PC-9 (cell line): ENCODE data around the gene FXYD4.

Source experiments
- CTCF ChIP-seq: fragments of 200-600 bp; sonication (generic); conservative IDR thresholded peaks from 2 replicates; pipeline ENCODE4 v1.6.1; 2017; ENCODE audit warnings: mixed run types, antibody characterized with exemption, mild to moderate bottlenecking, moderate library complexity
- EZH2 ChIP-seq: fragments of 200-600 bp; sonication (generic); IDR thresholded peaks from 2 replicates; pipeline ENCODE4 v1.8.0; 2017; ENCODE audit warnings: antibody characterized with exemption, low read depth

- TF ChIP-seq CTCF (no peak), EZH2 (no peak)
Measured at GRCh38 chr10:43386981-43387677, 15.7 kb downstream of the FXYD4 start.
